Endothelial cell of hepatic sinusoid (primary cell): ENCODE measurements around the gene ZSCAN26.
"Not testable (repeated sequence)": the region's sequence is repeated elsewhere in the genome, so short reads cannot be mapped to it uniquely, and the experiment has no call there.

ENCODE experiments used
- in situ Hi-C: cut with HindIII; loops from 2 replicates; pipeline ENCODE4 v1.10.0; 2017; ENCODE audit warnings: low sequenced_read_pairs

ZSCAN26 gene

GRCh38 chr6:28254121-28254519 lies 12.8 kb upstream of the ZSCAN26 start:
- in situ Hi-C loops = loop anchor here (5.0 kb wide), 1 partner anchor 128 kb away; no protein-coding TSS in a partner anchor

GRCh38 chr6:28257042-28257441 lies 9.9 kb upstream of the ZSCAN26 start:
- in situ Hi-C loops = no loop called here

GRCh38 chr6:28258877-28259777 lies 7.8 kb upstream of the ZSCAN26 start, which contains the start of gene NKAPL:
NKAPL (plus strand) TSS chr6:28259297; CDS start chr6:28259372, 75 bp downstream.
- in situ Hi-C loops = no loop called here

- in situ Hi-C loops = no loop called here
These were observed 3.0 kb upstream of the ZSCAN26 start for GRCh38 chr6:28263922-28264321.

- in situ Hi-C loops = no loop called here
These were observed 2.0 kb upstream of the ZSCAN26 start for GRCh38 chr6:28264834-28265401.

- in situ Hi-C loops = no loop called here
These were observed 381 bp upstream of the ZSCAN26 start for GRCh38 chr6:28266563-28266961.

GRCh38 chr6:28267695-28268059 lies 734 bp downstream of the ZSCAN26 start:
- in situ Hi-C loops = no loop called here

- in situ Hi-C loops = no loop called here
These were observed 2.5 kb downstream of the ZSCAN26 start for GRCh38 chr6:28269492-28269891.

- in situ Hi-C loops = no loop called here
These were observed 7.9 kb downstream of the ZSCAN26 start for GRCh38 chr6:28274888-28275287.

- in situ Hi-C loops = no loop called here
These were observed 10.8 kb downstream of the ZSCAN26 start for GRCh38 chr6:28277746-28278145.

GRCh38 chr6:28280595-28281287 lies 13.8 kb downstream of the ZSCAN26 start:
- in situ Hi-C loops = no loop called here

- in situ Hi-C loops = no loop called here
These were observed 14.5 kb downstream of the ZSCAN26 start, which contains the start of gene PGBD1 for GRCh38 chr6:28281288-28282064. PGBD1 (plus strand) TSS chr6:28281572; CDS start chr6:28283814, 2,242 bp downstream.

- in situ Hi-C loops = no loop called here
These were observed 16.0 kb downstream of the ZSCAN26 start for GRCh38 chr6:28282926-28283325.

GRCh38 chr6:28291573-28291972 lies 24.6 kb downstream of the ZSCAN26 start:
- in situ Hi-C loops = no loop called here

GRCh38 chr6:28295326-28295725 lies 28.4 kb downstream of the ZSCAN26 start:
- in situ Hi-C loops = no loop called here

GRCh38 chr6:28296520-28297060 lies 29.6 kb downstream of the ZSCAN26 start:
- in situ Hi-C loops = no loop called here

GRCh38 chr6:28303570-28303969 lies 36.6 kb downstream of the ZSCAN26 start:
- in situ Hi-C loops = no loop called here

GRCh38 chr6:28306363-28306762 lies 39.4 kb downstream of the ZSCAN26 start:
- in situ Hi-C loops = not testable (repeated sequence)

GRCh38 chr6:28311139-28311823 lies 44.3 kb downstream of the ZSCAN26 start:
- in situ Hi-C loops = no loop called here

GRCh38 chr6:28312939-28313338 lies 46.0 kb downstream of the ZSCAN26 start:
- in situ Hi-C loops = no loop called here
